GM23338 (cell line): ENCODE data around the gene KLHL22.

Source experiments
- CTCF ChIP-seq, 2 experiments: fragments of 200-600 bp in 1 of 2; sonication (generic) in 1 of 2; conservative IDR thresholded peaks; 2 replicates each; pipeline versions ENCODE4 v1.5.1 to v1.6.1; 2016 to 2017; ENCODE audit warnings: antibody characterized with exemption in 2 of 2, low read depth in 2 of 2, mild to moderate bottlenecking in 2 of 2, moderate library complexity in 1 of 2
- ETS1 ChIP-seq: IDR thresholded peaks from 2 replicates; pipeline ENCODE4 v1.6.1; 2016; ENCODE audit warnings: antibody characterized with exemption
- EZH2 ChIP-seq: fragments of 200-600 bp; sonication (generic); IDR thresholded peaks from one replicate; pipeline ENCODE4 v1.8.0; 2017; ENCODE audit warnings: antibody characterized with exemption, mild to moderate bottlenecking, low read depth; ENCODE audit not compliant: unreplicated experiment
- EZH2phosphoT487 ChIP-seq: fragments of 200-600 bp; sonication (generic); IDR thresholded peaks from one replicate; pipeline ENCODE4 v1.8.1; 2018; ENCODE audit warnings: antibody characterized with exemption; ENCODE audit not compliant: unreplicated experiment
- JUNB ChIP-seq: IDR thresholded peaks from one replicate; pipeline ENCODE4 v1.6.1; 2016; ENCODE audit warnings: antibody characterized with exemption; ENCODE audit not compliant: unreplicated experiment
- POLR2AphosphoS5 ChIP-seq: IDR thresholded peaks from 2 replicates; pipeline ENCODE4 v1.6.1; 2016; ENCODE audit warnings: antibody characterized with exemption, low read depth
- REST ChIP-seq: IDR thresholded peaks from one replicate; pipeline ENCODE4 v1.6.1; 2018; ENCODE audit warnings: antibody characterized with exemption; ENCODE audit not compliant: unreplicated experiment
- STAT1 ChIP-seq: IDR thresholded peaks from one replicate; pipeline ENCODE4 v1.6.1; 2016; ENCODE audit warnings: antibody characterized with exemption; ENCODE audit not compliant: unreplicated experiment
- ZNF331 ChIP-seq: fragments of 250-450 bp; sonication (Bioruptor Pico); IDR thresholded peaks from 2 replicates; pipeline ENCODE4 v1.5.0; 2020; ENCODE audit warnings: low read depth, mild to moderate bottlenecking, moderate library complexity

GRCh38 chr22:20425566-20426258, 69.9 kb downstream of the KLHL22 start:
- TF ChIP-seq JUNB (no peak), CTCF (conservative IDR thresholded peaks at IDR 0.05; ENCODE audit: low read depth in 2 of 2) (no peak), POLR2AphosphoS5 (no peak), STAT1 (no peak), EZH2phosphoT487 (no peak), EZH2 (peak; percentile 45), REST (no peak), ETS1 (no peak), ZNF331 (CRISPR knock-in tag) (no peak)
